ENCODE results near the gene ANKRD66. TPM values are rescaled to one million over a fixed set of nuclear protein-coding genes. Genes with fewer than 3 reads are reported as not detected.

Gene ANKRD66
- polyA plus RNA-seq, 1 experiment: not detected

DNA sequence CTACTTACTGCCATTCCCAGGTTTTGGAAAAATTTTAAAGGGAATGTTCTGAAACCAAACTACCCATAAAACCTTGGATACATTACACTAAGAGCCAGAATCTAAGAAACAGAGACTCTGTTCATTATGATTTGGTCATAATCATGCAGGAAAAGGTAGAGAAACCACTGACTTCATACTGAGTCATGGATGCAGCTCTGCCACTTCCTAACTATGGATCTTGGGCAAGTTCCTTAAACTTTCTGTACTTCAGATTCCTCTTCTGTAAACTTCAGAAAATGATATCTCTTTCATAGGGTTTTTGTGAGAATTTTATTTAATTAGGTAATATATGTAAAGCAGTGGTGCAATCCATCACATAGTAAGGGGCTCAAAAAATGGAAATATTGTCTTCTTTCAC lies 31.6 kb upstream of the ANKRD66 start:
- TF ChIP-seq, protein P1, sequence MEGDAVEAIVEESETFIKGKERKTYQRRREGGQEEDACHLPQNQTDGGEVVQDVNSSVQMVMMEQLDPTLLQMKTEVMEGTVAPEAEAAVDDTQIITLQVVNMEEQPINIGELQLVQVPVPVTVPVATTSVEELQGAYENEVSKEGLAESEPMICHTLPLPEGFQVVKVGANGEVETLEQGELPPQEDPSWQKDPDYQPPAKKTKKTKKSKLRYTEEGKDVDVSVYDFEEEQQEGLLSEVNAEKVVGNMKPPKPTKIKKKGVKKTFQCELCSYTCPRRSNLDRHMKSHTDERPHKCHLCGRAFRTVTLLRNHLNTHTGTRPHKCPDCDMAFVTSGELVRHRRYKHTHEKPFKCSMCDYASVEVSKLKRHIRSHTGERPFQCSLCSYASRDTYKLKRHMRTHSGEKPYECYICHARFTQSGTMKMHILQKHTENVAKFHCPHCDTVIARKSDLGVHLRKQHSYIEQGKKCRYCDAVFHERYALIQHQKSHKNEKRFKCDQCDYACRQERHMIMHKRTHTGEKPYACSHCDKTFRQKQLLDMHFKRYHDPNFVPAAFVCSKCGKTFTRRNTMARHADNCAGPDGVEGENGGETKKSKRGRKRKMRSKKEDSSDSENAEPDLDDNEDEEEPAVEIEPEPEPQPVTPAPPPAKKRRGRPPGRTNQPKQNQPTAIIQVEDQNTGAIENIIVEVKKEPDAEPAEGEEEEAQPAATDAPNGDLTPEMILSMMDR (IDR thresholded peaks at IDR 0.05; ENCODE audit: insufficient read depth, low read depth, low read length): no peak
- H3K27me3 ChIP-seq (ENCODE audit: control insufficient read depth, insufficient read depth, low read length): no peaks in the 10 kb centered on the region
- H3K4me3 ChIP-seq (ENCODE audit: low read depth, low read length): no peak overlapping the region
- POLR2A ChIA-PET: no interaction called here
- DNase-seq (ENCODE audit: low read depth): no peak
- no peaks in the 10 kb centered on the region for H3K36me3 ChIP-seq (ENCODE audit: control insufficient read depth, insufficient read depth, low read length)
- CTCF ChIA-PET: no interaction called here

DNA sequence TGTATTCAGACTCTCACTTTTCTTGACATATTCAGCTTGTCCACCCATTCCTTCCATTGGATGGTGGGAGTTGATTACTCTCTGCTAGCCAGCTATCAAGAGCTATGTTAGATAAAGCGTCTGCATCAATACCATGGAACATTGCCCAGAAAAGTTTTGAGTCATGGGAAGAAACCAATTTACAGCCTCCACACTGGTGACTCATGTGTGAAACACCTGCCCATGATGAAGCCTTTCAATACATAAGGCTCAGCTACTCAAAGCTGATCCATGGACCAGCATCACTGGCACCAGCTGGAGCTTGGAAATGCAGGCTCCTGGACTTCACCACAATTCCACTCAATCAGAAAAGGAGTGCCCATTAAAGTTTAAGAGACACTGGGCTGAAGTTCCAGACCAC lies 27.6 kb upstream of the ANKRD66 start:
- CTCF ChIA-PET: no interaction called here
- Histone ChIP-seq H3K27me3 (ENCODE audit: control insufficient read depth, insufficient read depth, low read length) (no peaks in the 10 kb centered on the region), H3K36me3 (ENCODE audit: control insufficient read depth, insufficient read depth, low read length) (no peaks in the 10 kb centered on the region), H3K4me3 (ENCODE audit: low read depth, low read length) (no peak overlapping the region)
- POLR2A ChIA-PET: no interaction called here
- DNase-seq (ENCODE audit: low read depth): no peak
- TF ChIP-seq, protein P1 (IDR thresholded peaks at IDR 0.05; ENCODE audit: insufficient read depth, low read depth, low read length): no peak

DNA sequence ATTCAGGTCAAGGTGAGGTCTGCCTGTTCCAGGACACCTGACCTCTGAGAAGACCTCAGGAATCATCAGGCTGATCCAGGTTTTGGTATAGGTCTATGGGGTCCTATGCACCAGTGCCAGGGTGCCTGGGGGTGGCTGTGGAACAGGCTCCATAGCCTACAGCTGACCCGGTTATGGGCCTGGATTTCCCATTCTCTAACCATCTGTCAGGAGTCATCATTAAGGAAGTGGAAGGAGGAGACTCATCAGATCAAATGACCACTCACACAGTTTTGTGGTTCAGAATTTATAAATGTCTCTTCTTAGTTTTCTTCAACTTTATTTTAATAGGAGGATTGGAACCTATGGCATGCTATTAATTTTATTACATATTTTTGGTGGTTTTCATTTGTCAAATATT lies 26.3 kb upstream of the ANKRD66 start:
- TF ChIP-seq, protein P1 (IDR thresholded peaks at IDR 0.05; ENCODE audit: insufficient read depth, low read depth, low read length): no peak
- Histone ChIP-seq H3K27me3 (ENCODE audit: control insufficient read depth, insufficient read depth, low read length) (no peaks in the 10 kb centered on the region), H3K4me3 (ENCODE audit: low read depth, low read length) (no peak overlapping the region), H3K36me3 (ENCODE audit: control insufficient read depth, insufficient read depth, low read length) (no peaks in the 10 kb centered on the region)
- ChIA-PET POLR2A (no interaction called here), CTCF (no interaction called here)
- no peak for DNase-seq (ENCODE audit: low read depth)

- no peaks in the 10 kb centered on the region for H3K36me3 ChIP-seq (ENCODE audit: control insufficient read depth, insufficient read depth, low read length)
- TF ChIP-seq, protein P1 (IDR thresholded peaks at IDR 0.05; ENCODE audit: insufficient read depth, low read depth, low read length): no peak
- ChIA-PET CTCF (no interaction called here), POLR2A (no interaction called here)
- H3K4me3 ChIP-seq (ENCODE audit: low read depth, low read length): no peak overlapping the region
- peaks cover 14% of the 10 kb centered on the region for H3K27me3 ChIP-seq (ENCODE audit: control insufficient read depth, insufficient read depth, low read length)
- DNase-seq (ENCODE audit: low read depth): no peak
These were observed 16.9 kb upstream of the ANKRD66 start for GRCh38 chr6:46729787-46730326.

GRCh38 chr6:46730921-46731461 lies 15.7 kb upstream of the ANKRD66 start:
- no peaks in the 10 kb centered on the region for H3K36me3 ChIP-seq (ENCODE audit: control insufficient read depth, insufficient read depth, low read length)
- peaks cover 19% of the 10 kb centered on the region for H3K27me3 ChIP-seq (ENCODE audit: control insufficient read depth, insufficient read depth, low read length)
- ChIA-PET POLR2A (no interaction called here), CTCF (no interaction called here)
- no peak for DNase-seq (ENCODE audit: low read depth)
- TF ChIP-seq, protein P1 (IDR thresholded peaks at IDR 0.05; ENCODE audit: insufficient read depth, low read depth, low read length): no peak
- no peak overlapping the region for H3K4me3 ChIP-seq (ENCODE audit: low read depth, low read length)

Measured in BJ (cell line).